HG02759 (cell line): ENCODE results near the gene RHBDD2.

Experiments
- ATAC-seq: cut with Tn5 transposase; IDR thresholded peaks from one replicate; pipeline ENCODE4 v1.9.1; 2021; ENCODE audit warnings: mild to moderate bottlenecking, moderate library complexity; ENCODE audit not compliant: unreplicated experiment

The RHBDD2 gene

GRCh38 chr7:75916259-75916658 lies 37.4 kb downstream of the RHBDD2 start:
- ATAC-seq = no peak

- ATAC-seq = no peak
Measured at GRCh38 chr7:75916685-75917634, 38.1 kb downstream of the RHBDD2 start.

GRCh38 chr7:75920431-75921161 lies 41.8 kb downstream of the RHBDD2 start:
- ATAC-seq = no peak

GRCh38 chr7:75921479-75921878 lies 42.6 kb downstream of the RHBDD2 start:
- ATAC-seq = no peak

GRCh38 chr7:75922966-75923603 lies 44.3 kb downstream of the RHBDD2 start:
- no peak for ATAC-seq

GRCh38 chr7:75924256-75924655 lies 45.4 kb downstream of the RHBDD2 start:
- ATAC-seq = no peak

- no peak for ATAC-seq
Measured at GRCh38 chr7:75924889-75925288, 46.1 kb downstream of the RHBDD2 start.

GRCh38 chr7:75925717-75926435 lies 47.0 kb downstream of the RHBDD2 start:
- ATAC-seq = no peak

- ATAC-seq = peak; percentile 80
Measured at GRCh38 chr7:75928568-75928914, 49.7 kb downstream of the RHBDD2 start.

- ATAC-seq = no peak
Measured at GRCh38 chr7:75931680-75932079, 52.8 kb downstream of the RHBDD2 start.

GRCh38 chr7:75937958-75938786 lies 59.3 kb downstream of the RHBDD2 start:
- no peak for ATAC-seq
